HG02970 (cell line): ENCODE results near the gene SLC38A11.
"Not testable (repeated sequence)": the region's sequence is repeated elsewhere in the genome, so short reads cannot be mapped to it uniquely, and the experiment has no call there.

Experiments used
- ATAC-seq: cut with Tn5 transposase; IDR thresholded peaks from one replicate; pipeline ENCODE4 v1.9.1; 2021; ENCODE audit warnings: mild to moderate bottlenecking, moderate library complexity, moderate number of reproducible peaks; ENCODE audit not compliant: unreplicated experiment, low FRiP score

SLC38A11 gene

GRCh38 chr2:164887434-164888144 is 67.7 kb downstream of the SLC38A11 start:
- no peak for ATAC-seq

DNA sequence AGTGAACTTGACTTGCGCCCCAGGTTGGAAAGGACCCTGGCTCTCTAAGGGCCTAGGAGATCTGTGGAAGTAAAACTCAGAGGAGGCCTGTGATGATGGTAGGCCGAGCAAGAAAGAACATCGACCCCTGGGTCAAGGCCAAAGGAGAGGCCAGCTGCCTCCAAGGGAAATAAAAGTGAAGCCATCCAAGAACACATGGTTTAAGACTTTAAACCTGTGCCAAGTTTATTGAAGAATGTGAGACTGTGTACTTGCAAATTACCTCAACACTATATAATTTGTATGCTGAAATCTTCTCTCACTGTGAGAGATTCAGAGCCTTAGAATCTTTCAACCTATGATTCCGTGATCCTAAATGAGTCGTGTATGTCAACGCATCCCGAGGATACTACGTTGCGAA is 73.0 kb downstream of the SLC38A11 start:
- no peak for ATAC-seq

GRCh38 chr2:164881524-164881923 is 73.8 kb downstream of the SLC38A11 start:
- no peak for ATAC-seq

GRCh38 chr2:164879901-164880535 is 75.3 kb downstream of the SLC38A11 start:
- no peak for ATAC-seq

DNA sequence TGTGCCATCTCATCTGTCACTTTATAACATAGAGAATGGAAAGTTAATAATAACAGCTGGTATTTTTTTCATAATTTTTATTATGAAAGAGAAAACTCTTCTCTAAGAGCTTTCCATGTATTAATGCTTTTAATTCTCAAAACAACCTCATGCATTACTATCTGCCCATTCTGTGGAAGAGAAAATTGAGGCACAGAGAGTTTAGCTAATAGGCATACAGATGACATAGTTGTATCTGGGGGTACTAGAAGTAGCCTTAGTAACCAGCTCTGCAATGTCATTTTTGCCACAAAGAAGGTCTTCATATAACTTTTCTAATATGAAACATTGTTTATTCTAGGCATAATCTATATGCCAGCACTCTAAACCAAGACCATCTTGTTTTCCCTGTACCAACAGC is 77.4 kb downstream of the SLC38A11 start:
- ATAC-seq = no peak

- ATAC-seq = no peak
These were observed 78.2 kb downstream of the SLC38A11 start for GRCh38 chr2:164877169-164877568.

DNA sequence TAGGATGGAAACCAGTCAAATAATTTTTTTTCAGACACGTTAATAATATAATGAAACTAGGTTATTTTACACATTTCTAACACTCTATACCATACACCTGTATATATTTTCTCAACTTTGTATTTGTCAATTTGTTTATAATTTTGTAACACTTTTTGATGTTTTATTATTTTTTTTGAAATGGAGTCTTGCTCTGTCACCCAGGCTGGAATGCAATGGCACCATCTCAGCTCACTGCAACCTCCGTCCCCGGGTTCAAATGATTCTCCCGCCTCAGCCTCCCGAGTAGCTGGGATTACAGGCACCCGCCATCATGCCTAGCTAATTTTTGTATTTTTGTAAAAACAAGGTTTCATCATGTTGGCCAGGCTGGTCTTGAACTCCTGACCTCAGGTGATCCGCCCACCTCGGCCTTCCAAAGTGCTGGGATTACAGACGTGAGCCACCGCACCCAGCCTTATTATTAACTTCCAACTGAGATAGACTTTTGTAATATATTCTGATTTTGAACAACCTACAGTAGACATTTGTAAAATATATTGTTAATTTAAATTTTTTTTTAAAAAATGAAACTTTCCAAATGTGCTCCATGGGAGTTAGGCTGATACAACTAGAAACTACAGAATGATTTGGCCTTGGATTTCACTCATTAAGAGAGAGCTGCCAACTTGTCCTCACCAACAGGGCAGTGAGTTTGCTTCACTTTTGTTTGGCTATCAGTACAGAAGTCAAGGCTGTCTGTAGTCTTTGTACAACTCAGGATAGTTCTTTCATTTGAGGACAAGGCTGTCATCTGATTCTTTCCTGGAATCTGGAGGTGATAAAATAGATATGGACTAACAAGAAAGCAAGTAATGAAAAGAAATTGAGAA is 79.8 kb downstream of the SLC38A11 start:
- ATAC-seq = no peak

- ATAC-seq = no peak
These were observed 82.0 kb downstream of the SLC38A11 start for GRCh38 chr2:164873210-164873908.

DNA sequence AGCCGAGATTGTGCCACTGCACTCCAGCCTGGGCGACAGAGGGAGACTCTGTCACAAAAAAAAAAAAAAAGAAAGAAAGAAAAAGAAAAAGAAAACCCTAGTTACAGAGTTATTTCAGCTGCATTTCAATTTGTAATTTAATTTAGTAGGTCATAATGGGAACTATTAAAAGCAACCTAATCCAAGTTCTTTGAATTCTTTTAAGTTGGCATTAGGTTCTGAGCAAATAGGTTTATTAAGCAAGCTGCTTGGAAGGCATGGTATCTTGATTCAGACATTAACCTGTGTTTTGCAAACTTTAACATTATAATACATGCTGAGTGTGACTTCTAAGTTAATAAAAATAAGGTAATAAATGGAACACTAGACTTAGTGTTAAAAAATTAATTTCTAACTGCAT is 83.9 kb downstream of the SLC38A11 start:
- ATAC-seq = no peak

DNA sequence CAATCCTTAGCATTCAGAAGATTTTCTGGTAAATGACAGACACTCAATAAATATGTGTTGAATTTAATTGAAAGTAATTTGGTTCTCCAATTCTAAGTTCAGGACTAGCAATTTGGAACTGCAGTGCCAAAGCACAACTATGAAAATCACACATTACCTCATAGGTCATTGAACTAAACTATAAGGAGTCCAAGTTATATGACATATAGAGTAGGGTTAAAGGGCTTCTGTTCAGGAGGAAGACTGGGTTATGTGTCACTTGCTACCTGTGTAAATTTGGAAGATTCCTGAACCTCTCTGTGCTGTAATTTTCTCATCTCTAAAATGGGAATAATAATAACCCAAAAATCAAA is 85.9 kb downstream of the SLC38A11 start:
- no peak for ATAC-seq

- no peak for ATAC-seq
These were observed 86.5 kb downstream of the SLC38A11 start for GRCh38 chr2:164868563-164869419.

DNA sequence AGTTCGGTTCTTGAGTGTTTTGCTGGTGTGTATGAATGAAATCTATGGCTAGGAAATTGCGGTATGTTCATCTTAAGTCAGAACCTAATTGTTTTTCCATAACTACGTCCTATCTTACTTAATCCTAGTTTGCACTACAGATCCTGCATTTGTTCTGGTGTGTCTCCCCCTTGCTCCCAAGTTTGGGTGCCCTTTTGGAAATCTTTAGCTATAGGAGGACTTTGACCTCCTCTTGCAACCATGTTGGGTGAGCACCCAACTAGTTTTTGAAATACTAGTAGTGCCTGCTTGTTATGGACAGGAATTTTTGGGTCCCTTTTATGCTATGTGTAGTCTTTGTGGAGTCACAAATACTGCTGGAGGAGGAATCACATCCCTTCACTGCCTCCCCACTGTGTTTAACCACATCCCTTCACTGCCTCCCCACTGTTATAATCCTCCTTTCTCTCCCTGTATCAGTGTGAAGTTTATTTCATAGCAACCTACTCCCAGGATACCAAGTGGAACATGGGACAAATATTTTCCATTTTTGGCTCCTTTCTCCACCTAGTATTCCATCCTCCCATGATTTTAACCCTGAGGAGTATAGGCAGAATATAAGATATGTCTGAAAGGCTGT is 87.4 kb downstream of the SLC38A11 start:
- ATAC-seq = no peak

DNA sequence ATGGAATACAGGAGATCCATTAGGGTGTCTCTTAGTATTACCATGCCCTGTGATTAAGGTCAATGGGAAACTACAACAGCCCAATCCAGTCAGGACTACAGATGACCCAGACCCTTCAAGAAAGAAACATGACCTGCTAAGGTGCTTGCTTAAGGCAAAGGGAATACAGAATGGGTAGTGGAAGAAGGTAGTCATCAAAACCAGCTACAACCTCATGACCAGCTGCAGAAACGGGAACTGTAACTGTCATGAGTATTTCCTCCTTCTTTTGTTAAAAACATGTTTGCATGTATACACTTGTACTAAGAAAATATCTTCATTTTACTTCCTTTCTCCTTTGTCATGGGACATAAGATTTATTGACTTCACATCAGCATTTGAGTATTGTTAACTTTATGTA is 88.9 kb downstream of the SLC38A11 start:
- ATAC-seq = not testable (repeated sequence)

DNA sequence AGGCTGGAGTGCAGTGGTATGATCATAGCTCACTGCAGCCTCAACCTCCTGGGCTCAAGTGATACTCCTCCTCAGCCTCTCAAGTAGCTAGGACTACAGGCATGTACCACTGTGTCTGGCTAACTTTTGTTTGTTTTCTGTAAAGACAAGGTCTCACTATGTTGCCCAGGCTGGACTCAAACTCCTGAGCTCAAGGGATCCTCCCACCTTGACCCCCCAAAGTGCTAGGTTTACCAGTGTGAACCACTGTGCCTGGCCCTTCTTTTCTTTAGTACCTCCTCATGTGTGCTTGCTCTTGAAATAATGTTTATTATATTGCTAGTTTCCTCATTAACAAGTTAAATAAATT is 94.7 kb downstream of the SLC38A11 start:
- no peak for ATAC-seq

- ATAC-seq = not testable (repeated sequence)
These were observed 95.2 kb downstream of the SLC38A11 start for GRCh38 chr2:164859906-164860693.

DNA sequence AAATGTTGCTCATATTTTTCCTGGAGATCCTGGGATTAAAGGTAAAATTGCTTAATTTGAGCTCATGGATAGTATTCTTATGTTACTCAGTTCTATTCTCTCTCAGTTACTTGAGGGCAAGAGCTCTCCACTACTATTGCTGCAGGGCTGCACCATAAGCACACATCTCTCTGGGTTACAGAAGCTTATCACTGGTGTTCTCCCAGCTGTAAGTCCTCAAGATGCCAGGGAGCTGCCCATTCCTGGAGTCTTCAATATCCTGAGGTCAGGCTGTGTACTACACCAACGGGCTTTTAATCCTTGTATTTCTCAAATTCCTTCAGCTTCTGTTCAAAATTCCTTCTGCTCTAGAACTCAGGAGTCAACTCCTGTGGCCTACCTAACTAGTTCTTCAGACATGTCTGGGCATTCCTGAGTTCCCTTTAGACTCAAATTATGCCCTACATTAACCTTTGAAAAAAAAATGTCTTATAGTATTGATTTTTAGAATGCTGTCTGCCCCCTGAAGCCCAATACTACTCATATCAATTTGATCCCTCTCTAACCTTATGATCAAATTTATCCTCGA is 96.0 kb downstream of the SLC38A11 start:
- no peak for ATAC-seq

DNA sequence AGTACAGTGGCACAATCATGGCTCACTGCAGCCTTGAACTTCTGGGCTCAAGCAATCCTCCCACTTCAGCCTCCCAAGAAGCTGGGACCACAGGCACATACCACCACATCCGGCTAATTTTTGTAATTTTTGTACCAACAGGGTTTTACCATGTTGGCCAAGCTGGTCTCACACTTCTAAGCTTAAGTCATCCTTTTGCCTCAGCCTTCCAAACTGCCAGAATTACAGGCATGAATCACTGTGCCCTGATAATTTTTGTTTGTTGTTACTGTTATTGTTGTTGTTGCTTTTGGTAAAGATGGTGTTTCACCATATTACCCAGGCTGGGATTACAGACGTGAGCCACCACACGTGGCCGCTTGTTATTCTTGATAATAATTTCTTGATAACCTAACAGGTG is 103.2 kb downstream of the SLC38A11 start:
- ATAC-seq = no peak

DNA sequence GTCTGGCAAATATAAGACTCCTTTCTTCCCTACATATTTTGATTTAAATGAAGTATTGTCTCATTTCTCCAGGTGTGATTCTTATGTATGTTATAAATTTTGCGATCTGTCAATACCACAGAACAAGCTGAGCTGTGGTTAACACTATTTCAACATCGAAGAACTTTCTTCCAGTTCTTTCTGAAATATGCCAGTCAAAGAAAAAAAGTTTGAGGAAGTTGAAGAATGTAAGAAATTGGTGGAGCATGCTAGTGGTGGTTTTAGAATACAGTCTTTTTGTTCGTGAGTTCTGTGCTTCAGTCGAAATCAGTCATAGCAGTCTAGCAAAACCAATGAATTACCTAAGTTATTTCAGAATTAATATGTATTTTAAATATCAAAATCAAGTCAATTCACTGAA is 105.1 kb downstream of the SLC38A11 start:
- no peak for ATAC-seq
